C4-2B (cell line): Measurements from ENCODE around the gene SPATS2L.

Experiments used
- CTCF ChIP-seq: fragments of 450-650 bp; conservative IDR thresholded peaks from 2 replicates; pipeline ENCODE4 v1.5.1; 2017; ENCODE audit warnings: mild to moderate bottlenecking
- ZFX ChIP-seq: fragments of 450-650 bp; IDR thresholded peaks from 2 replicates; pipeline ENCODE4 v1.6.1; 2017

DNA sequence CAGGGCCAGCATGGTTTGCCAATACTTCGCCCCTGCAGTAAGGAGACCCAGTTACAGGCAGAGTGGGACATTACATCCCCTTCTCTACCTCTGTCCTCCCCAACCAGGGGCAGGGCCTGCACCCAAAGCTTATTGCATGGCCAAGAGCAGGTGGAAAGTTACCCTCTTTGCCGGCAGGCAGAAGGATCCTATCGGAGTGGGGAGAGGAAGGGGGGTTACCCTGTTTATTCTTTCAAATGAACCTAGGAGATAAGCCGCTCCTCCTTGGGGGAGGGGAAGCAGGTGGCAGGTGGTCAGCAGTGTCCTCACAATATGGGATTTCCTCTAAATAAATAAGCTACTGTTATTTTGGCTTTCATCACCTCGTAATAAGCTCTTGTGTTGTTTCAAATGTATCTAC lies 53.9 kb downstream of the SPATS2L start:
- no peak for TF ChIP-seq CTCF
- TF ChIP-seq ZFX: no peak
